ENCODE results near the gene RLN1.
"Not testable (repeated sequence)": the region's sequence is repeated elsewhere in the genome, so short reads cannot be mapped to it uniquely, and the experiment has no call there.

- TF ChIP-seq CTCF (IDR thresholded peaks at IDR 0.05; ENCODE audit: low read length); EZH2 (IDR thresholded peaks at IDR 0.05; ENCODE audit: borderline replicate concordance, low read length): not testable (repeated sequence)
These were observed 18.1 kb downstream of the RLN1 start for GRCh38 chr9:5321601-5322000.
